ENCODE results near the gene KIZ. TPM values are rescaled to one million over a fixed set of nuclear protein-coding genes. Genes with fewer than 3 reads are reported as not detected.

The KIZ gene
- total RNA-seq, 4 donors from 2014 or later = 23.2 to 58.7 (median 28.3) TPM

DNA sequence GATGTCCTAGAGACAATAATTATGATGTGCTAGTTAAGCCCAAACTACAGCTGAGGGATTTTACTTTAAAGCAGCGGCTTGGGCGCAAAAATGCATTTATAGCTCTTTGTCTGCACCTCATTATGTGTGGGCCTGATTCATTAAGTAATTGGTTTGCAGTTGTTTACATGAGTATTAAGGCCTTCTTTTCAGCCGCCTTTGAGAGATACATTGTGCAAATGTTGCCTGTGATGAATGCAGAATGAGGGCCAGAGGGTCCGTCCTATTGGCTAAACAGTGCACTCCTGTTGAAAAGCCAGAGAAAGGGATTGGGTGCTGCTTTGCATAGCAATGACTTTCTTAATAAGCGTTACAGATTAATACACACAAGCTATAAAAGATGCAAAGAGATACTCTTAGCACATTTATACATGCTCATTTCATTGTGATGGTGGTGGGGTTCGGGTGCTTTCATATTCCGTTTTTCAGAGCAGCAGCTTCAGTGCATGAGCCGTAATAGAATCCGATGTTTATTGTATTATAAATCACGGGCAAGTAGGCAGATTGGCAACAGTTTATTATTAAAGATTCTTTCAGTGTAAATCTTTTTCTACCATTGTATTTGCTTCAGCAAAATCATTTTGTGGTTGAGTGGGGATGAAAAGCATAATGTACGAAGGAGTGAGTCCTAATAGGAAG lies 109.1 kb downstream of the KIZ start:
- no peaks in the 10 kb centered on the region for H3K9me3 ChIP-seq
- DNase-seq = no peak
- H3K27me3 ChIP-seq = no peaks in the 10 kb centered on the region
- intact Hi-C loops (cut with DNase I; ENCODE audit: low total_unique reads) = loop anchor here (5.0 kb wide), 1 partner anchor 272 kb away; no protein-coding TSS in a partner anchor
- H3K27ac ChIP-seq = no peak overlapping the region
- H3K4me1 ChIP-seq = no peaks in the 10 kb centered on the region
- H3K4me3 ChIP-seq = no peak overlapping the region
- H3K36me3 ChIP-seq = no peaks in the 10 kb centered on the region
- no peak for TF ChIP-seq CTCF (IDR thresholded peaks at IDR 0.05)
- TF ChIP-seq POLR2A (IDR thresholded peaks at IDR 0.05) = no peak

DNA sequence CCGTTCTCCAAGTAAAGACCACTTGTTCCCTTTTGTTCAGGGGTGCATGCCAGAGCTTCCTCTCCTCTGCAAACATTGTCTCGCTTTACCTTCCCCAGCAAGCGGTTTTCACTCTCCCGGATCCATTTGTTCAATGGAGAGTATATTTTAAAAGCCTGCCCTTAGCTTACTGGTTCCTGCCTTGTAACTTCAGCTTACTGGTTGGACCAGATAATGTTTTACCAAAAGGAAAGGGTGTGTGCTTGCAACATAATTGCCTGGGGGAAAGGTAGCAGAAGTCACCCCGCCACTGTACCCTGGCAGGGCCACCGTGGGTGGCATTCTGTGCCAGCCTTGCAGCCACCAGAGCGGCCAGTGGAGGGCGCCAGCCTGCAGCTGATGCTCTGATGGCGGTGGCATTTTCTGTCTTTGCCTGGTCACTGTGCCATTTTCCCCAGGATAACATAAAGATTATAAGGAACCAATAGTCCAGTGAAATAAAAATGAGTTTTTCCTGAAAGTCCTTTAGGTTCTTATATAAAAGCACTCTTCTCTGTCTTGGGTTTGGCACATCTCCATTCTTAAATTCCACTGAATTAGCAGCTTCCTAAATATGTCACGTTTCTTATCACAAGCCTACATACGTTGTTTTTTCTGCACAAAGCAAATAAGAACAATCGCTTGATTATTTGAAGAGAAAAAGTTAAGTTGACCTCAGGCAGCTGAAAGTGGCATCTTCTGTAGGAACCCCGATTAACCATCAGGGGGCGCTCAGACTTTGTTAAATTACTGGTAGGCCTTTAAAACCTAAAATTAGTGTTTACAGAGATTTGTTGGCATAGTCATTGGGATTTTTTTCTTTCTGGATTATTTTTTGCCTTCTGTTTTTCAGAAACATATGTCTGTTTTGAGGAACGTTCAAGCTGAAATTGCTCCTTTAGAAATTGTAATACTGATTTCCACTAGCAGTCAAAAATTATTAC lies 109.9 kb downstream of the KIZ start:
- intact Hi-C loops (cut with DNase I; ENCODE audit: low total_unique reads) = loop anchor here (5.0 kb wide), 1 partner anchor 272 kb away; no protein-coding TSS in a partner anchor
- H3K36me3 ChIP-seq = no peaks in the 10 kb centered on the region
- H3K4me1 ChIP-seq = no peaks in the 10 kb centered on the region
- no peaks in the 10 kb centered on the region for H3K27me3 ChIP-seq
- no peak for TF ChIP-seq POLR2A (IDR thresholded peaks at IDR 0.05)
- TF ChIP-seq CTCF (IDR thresholded peaks at IDR 0.05) = peak; percentile 45 to 74 (median 60)
- H3K4me3 ChIP-seq = no peak overlapping the region
- peak; percentile 30 to 43 for DNase-seq
- no peak overlapping the region for H3K27ac ChIP-seq
- H3K9me3 ChIP-seq = no peaks in the 10 kb centered on the region

- Histone ChIP-seq H3K4me3 (no peak overlapping the region), H3K27me3 (no peaks in the 10 kb centered on the region), H3K27ac (no peak overlapping the region), H3K4me1 (no peaks in the 10 kb centered on the region), H3K9me3 (no peaks in the 10 kb centered on the region), H3K36me3 (no peaks in the 10 kb centered on the region)
- no peak for TF ChIP-seq CTCF (IDR thresholded peaks at IDR 0.05)
- no peak for TF ChIP-seq POLR2A (IDR thresholded peaks at IDR 0.05)
- DNase-seq = no peak
- intact Hi-C loops (cut with DNase I; ENCODE audit: low total_unique reads) = loop anchor here (5.0 kb wide), 1 partner anchor 269 kb away; no protein-coding TSS in a partner anchor
These were observed 112.3 kb downstream of the KIZ start for GRCh38 chr20:21237956-21238799.

DNA sequence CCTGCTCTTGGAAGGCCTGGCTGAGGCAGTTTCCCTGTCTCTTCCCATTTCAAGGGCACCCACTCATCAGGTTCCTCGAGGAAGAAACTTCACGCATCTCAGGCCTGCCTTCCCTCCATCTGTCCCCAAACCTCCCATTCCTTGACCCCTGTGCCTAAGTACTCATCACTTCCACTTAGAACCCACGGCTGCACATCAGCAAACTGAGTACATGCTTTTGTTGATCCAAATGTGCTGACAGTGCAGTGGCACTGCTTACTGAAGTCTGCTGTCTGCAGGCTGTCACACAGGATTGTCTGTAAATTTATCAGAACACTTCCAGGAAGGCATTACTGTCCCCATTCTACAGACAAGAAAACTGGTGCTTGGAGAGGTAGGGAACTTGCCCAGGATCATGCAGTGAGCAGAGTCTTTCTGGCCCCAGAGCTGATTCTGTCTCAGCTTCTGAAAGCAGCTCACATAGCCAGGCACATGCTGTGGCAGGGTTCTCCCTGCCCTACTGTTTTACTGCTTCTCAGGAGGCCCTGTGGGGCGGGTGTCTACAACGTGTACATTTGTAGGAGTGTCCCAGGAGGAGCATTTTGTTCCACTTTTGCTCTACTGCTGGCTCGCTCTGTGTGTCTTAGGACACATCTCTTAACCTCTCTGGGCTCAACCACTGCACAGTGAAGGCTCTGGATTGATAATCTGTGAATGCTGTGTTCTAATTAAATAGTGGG lies 113.1 kb downstream of the KIZ start:
- no peak for TF ChIP-seq POLR2A (IDR thresholded peaks at IDR 0.05)
- TF ChIP-seq CTCF (IDR thresholded peaks at IDR 0.05) = no peak
- intact Hi-C loops (cut with DNase I; ENCODE audit: low total_unique reads) = loop anchor here (5.0 kb wide), 1 partner anchor 268 kb away; no protein-coding TSS in a partner anchor

More for the DNA sequence above, 113.1 kb downstream of the KIZ start:
- no peak for DNase-seq
- no peaks in the 10 kb centered on the region for H3K4me1 ChIP-seq
- no peaks in the 10 kb centered on the region for H3K9me3 ChIP-seq
- no peak overlapping the region for H3K27ac ChIP-seq
- H3K27me3 ChIP-seq = no peaks in the 10 kb centered on the region
- no peak overlapping the region for H3K4me3 ChIP-seq
- H3K36me3 ChIP-seq = no peaks in the 10 kb centered on the region
